Tibial artery (tissue), 4 donors: ENCODE measurements around the gene TUB.
A peak's percentile ranks its signal among the peaks of the same experiment; 100 is the strongest.

Source experiments
- DNase-seq, 2 donors: peaks; one replicate each; pipeline ENCODE4 v3.0.0-alpha.2; 2019
- H3K27ac ChIP-seq, 2 donors: fragments of 200-600 bp; sonication (generic) in 1 of 2; 1 replicate in 1 of 2; 2 replicates in 1 of 2; pipeline ENCODE4 v1.5.1; 2018 to 2019; ENCODE audit warnings: mild to moderate bottlenecking in 1 of 2
- H3K27me3 ChIP-seq, 2 donors: fragments of 200-600 bp; sonication (generic) in 1 of 2; one replicate each; pipeline versions ENCODE4 v1.5.1 to v1.6.0; 2016 to 2019
- H3K36me3 ChIP-seq, 3 donors: fragments of 200-600 bp; sonication (generic) in 2 of 3; one replicate each; pipeline ENCODE4 v1.5.1; 2016 to 2019; ENCODE audit warnings: mild to moderate bottlenecking in 2 of 3
- H3K4me1 ChIP-seq, 4 donors: fragments of 200-600 bp; sonication (generic) in 2 of 4; 1 replicate in 3 of 4; 2 replicates in 1 of 4; pipeline ENCODE4 v1.5.1; 2016 to 2019
- H3K4me3 ChIP-seq, 2 donors: fragments of 200-600 bp; sonication (generic) in 1 of 2; 1 replicate in 1 of 2; 2 replicates in 1 of 2; pipeline ENCODE4 v1.5.1; 2018 to 2019; ENCODE audit warnings: mild to moderate bottlenecking in 2 of 2
- H3K9me3 ChIP-seq, 3 donors: fragments of 200-600 bp; sonication (generic) in 1 of 3; one replicate each; pipeline ENCODE4 v1.5.1; 2016 to 2019
- intact Hi-C: fragments of 100-400 bp; cut with DNase I; formaldehyde crosslinking; loops from one replicate; pipeline ENCODE4 v1.15.0; 2023; ENCODE audit warnings: low total_unique reads
- TF ChIP-seq, protein P1 (sequence below), 2 experiments: fragments of 200-600 bp in 1 of 2; fragments of 450-650 bp in 1 of 2; IDR thresholded peaks; one replicate each; pipeline ENCODE4 v1.5.1; 2017 to 2019; ENCODE audit warnings: antibody characterized with exemption in 2 of 2, mild to moderate bottlenecking in 1 of 2, moderate library complexity in 1 of 2

TUB gene

GRCh38 chr11:8059571-8060011 lies 21.4 kb upstream of the TUB start:
- H3K27me3 ChIP-seq = peaks cover 0 to 16% of the 10 kb centered on the region in 2 donors
- DNase-seq = peak in 1 of 2 donors; percentile 19
- no peak overlapping the region for H3K27ac ChIP-seq
- no peak overlapping the region for H3K4me3 ChIP-seq
- H3K4me1 ChIP-seq = peaks cover 0 to 18% (median 14%) of the 10 kb centered on the region in 4 donors
- TF ChIP-seq, protein P1, sequence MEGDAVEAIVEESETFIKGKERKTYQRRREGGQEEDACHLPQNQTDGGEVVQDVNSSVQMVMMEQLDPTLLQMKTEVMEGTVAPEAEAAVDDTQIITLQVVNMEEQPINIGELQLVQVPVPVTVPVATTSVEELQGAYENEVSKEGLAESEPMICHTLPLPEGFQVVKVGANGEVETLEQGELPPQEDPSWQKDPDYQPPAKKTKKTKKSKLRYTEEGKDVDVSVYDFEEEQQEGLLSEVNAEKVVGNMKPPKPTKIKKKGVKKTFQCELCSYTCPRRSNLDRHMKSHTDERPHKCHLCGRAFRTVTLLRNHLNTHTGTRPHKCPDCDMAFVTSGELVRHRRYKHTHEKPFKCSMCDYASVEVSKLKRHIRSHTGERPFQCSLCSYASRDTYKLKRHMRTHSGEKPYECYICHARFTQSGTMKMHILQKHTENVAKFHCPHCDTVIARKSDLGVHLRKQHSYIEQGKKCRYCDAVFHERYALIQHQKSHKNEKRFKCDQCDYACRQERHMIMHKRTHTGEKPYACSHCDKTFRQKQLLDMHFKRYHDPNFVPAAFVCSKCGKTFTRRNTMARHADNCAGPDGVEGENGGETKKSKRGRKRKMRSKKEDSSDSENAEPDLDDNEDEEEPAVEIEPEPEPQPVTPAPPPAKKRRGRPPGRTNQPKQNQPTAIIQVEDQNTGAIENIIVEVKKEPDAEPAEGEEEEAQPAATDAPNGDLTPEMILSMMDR (IDR thresholded peaks at IDR 0.05) = no peak
- H3K36me3 ChIP-seq = no peaks in the 10 kb centered on the region
- intact Hi-C loops = no loop called here
- H3K9me3 ChIP-seq = no peaks in the 10 kb centered on the region

GRCh38 chr11:8060146-8060719 lies 20.8 kb upstream of the TUB start:
- Histone ChIP-seq H3K9me3 (no peaks in the 10 kb centered on the region), H3K4me1 (peaks cover 0 to 18% (median 14%) of the 10 kb centered on the region in 4 donors), H3K27ac (no peak overlapping the region), H3K4me3 (no peak overlapping the region), H3K36me3 (no peaks in the 10 kb centered on the region), H3K27me3 (peaks cover 0 to 9% of the 10 kb centered on the region in 2 donors)
- intact Hi-C loops = no loop called here
- DNase-seq = peak in 1 of 2 donors; percentile 16
- TF ChIP-seq, protein P1 (IDR thresholded peaks at IDR 0.05) = no peak

GRCh38 chr11:8060801-8061554 lies 20.0 kb upstream of the TUB start:
- Histone ChIP-seq H3K9me3 (no peaks in the 10 kb centered on the region), H3K27me3 (peaks cover 0 to 3% of the 10 kb centered on the region in 2 donors), H3K4me1 (peaks cover 0 to 18% (median 14%) of the 10 kb centered on the region in 4 donors), H3K4me3 (no peak overlapping the region), H3K27ac (no peak overlapping the region), H3K36me3 (no peaks in the 10 kb centered on the region)
- peak in 1 of 2 donors; percentile 14 for DNase-seq
- TF ChIP-seq, protein P1 (IDR thresholded peaks at IDR 0.05) = no peak
- intact Hi-C loops = no loop called here

DNA sequence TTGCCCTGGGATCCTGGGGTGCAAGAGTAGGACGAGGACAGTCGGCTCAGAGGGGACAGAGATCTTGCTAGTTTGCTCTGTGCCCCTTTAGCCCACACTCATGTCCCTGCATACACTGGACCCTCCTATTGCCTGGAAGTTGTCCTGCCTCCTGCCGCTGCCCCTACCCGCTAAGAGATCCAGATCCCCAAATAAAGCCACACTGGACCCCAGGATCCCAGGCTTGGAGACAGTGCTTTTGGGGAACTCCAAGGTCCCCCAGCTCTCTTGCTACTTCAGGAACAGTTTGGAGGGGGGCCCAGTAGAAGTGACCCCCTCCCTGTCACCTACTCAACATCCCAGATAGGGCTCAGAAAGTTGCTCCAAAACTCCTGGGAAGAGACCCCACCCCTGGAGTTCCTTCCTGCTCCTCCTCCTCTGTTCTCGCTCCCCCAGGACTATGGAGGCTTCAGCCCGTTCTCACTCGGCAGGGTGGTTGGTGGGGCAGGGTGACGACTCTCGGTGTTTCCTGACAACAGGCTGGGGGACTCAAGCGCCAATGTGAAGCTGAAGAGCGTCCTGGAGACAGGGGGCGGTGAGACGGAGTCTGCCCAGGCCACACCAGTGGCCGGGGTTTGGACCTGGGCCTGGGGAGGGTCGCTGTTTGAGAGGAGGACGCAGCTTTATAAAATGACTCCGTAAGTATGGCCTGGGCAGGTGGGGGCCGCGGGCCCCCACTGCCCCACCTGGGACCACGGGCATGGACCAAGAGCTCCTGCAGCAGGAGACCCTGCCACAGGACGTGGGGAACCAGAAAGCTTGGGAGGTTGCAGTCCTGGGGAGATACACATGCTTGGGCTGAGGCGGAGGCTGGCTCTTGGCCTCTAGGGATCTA lies 19.2 kb upstream of the TUB start:
- Histone ChIP-seq H3K36me3 (no peaks in the 10 kb centered on the region), H3K4me1 (peaks cover 0 to 18% (median 14%) of the 10 kb centered on the region in 4 donors), H3K4me3 (no peak overlapping the region), H3K27me3 (no peaks in the 10 kb centered on the region), H3K9me3 (no peaks in the 10 kb centered on the region), H3K27ac (no peak overlapping the region)
- TF ChIP-seq, protein P1 (IDR thresholded peaks at IDR 0.05) = no peak
- intact Hi-C loops = no loop called here
- DNase-seq = peak in 1 of 2 donors; percentile 11

DNA sequence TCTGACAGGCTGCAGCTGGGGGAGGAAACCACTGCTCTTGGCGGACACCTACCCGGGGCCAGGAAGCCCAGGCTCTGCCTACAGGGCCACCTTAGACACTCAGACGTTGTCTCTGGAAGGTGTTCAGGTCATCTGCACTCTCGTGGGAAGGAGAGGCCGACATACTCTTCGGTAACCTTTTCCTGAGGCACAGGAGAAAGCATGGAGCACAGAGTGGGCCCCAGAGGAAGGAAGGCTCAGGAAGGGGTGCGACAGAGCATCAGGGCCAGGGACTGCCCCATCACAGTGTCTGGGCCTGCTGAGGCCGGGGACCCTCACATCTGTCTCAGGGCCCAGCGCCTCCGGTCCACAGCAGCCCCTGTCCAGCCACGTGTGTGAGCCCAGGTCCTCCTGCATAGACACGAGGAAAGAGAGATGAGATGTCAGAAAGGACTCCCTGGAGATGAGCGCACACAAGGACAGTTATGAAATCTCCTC lies 18.2 kb upstream of the TUB start:
- TF ChIP-seq, protein P1 (IDR thresholded peaks at IDR 0.05) = no peak
- intact Hi-C loops = no loop called here
- peak overlapping the region; percentile 15 to 24 for H3K27ac ChIP-seq
- no peak overlapping the region for H3K4me3 ChIP-seq
- H3K36me3 ChIP-seq = no peaks in the 10 kb centered on the region
- peak in 1 of 2 donors; percentile 21 for DNase-seq
- H3K4me1 ChIP-seq = peaks cover 0 to 18% (median 14%) of the 10 kb centered on the region in 4 donors
- H3K27me3 ChIP-seq = no peaks in the 10 kb centered on the region
- no peaks in the 10 kb centered on the region for H3K9me3 ChIP-seq
